Activated CD4-positive, alpha-beta memory T cell treated with anti-CD3 and anti-CD28 coated beads for 36 hours (primary cell): ENCODE data around the gene ARL2BP. TPM values are rescaled to one million over a fixed set of nuclear protein-coding genes. Genes with fewer than 3 reads are reported as not detected.

Experiments used
- CTCF ChIA-PET: fragments of 350-600 bp; sonication (Branson Sonifier 250); formaldehyde crosslinking; loops from one replicate; lab custom pipeline; 2021; ENCODE audit warnings: antibody characterized with exemption, inconsistent platforms; lab: Charles Lee
- POLR2A ChIA-PET: fragments of 350-600 bp; sonication (Branson Sonifier 250); formaldehyde crosslinking; loops from one replicate; lab custom pipeline; 2021; ENCODE audit warnings: antibody characterized with exemption; lab: Charles Lee
- DNase-seq: peaks from one replicate; pipeline ENCODE4 v3.0.0-alpha.2; 2020
- H3K27ac Mint-ChIP-seq: one replicate; pipeline ENCODE4 v1.8.0; 2021; ENCODE audit warnings: mixed read lengths
- H3K27me3 Mint-ChIP-seq: one replicate; pipeline ENCODE4 v1.8.0; 2021; ENCODE audit warnings: mixed read lengths
- H3K36me3 Mint-ChIP-seq: one replicate; pipeline ENCODE4 v1.8.0; 2021; ENCODE audit warnings: mixed read lengths
- H3K4me1 Mint-ChIP-seq: one replicate; pipeline ENCODE4 v1.8.0; 2021; ENCODE audit warnings: low read depth, mixed read lengths
- H3K4me3 Mint-ChIP-seq: one replicate; pipeline ENCODE4 v1.8.0; 2021; ENCODE audit warnings: mild to moderate bottlenecking, mixed read lengths
- H3K9me3 Mint-ChIP-seq: one replicate; pipeline ENCODE4 v1.8.0; 2021; ENCODE audit warnings: mixed read lengths
- intact Hi-C: fragments of 100-400 bp; cut with micrococcal nuclease; formaldehyde crosslinking; loops from one replicate; pipeline ENCODE4 v1.15.1; 2023
- total RNA-seq, 2 experiments: library from RNA; stranded (reverse); gene quantifications; one replicate each; pipeline ENCODE4 v1.2.3, GENCODE V29; 2021

Gene ARL2BP
- total RNA-seq, 2 experiments from 2014 or later, result 16.4 to 16.9 TPM

- intact Hi-C loops, result no loop called here
- Mint-ChIP-seq H3K9me3 (no peaks in the 10 kb centered on the region), H3K4me3 (no peak overlapping the region), H3K27ac (peak overlapping the region; percentile 19), H3K27me3 (no peaks in the 10 kb centered on the region), H3K4me1 (peaks cover 17% of the 10 kb centered on the region), H3K36me3 (peaks cover 28% of the 10 kb centered on the region)
- ChIA-PET CTCF (no interaction called here), POLR2A (no interaction called here)
- DNase-seq, result no peak
Measured at GRCh38 chr16:57239107-57239506, 6.0 kb upstream of the ARL2BP start.

GRCh38 chr16:57240851-57241250 is 4.2 kb upstream of the ARL2BP start:
- H3K27me3 Mint-ChIP-seq, result no peaks in the 10 kb centered on the region
- H3K27ac Mint-ChIP-seq, result no peak overlapping the region
- H3K9me3 Mint-ChIP-seq, result no peaks in the 10 kb centered on the region
- peaks cover 21% of the 10 kb centered on the region for H3K4me1 Mint-ChIP-seq
- H3K36me3 Mint-ChIP-seq, result peaks cover 21% of the 10 kb centered on the region
- no peak overlapping the region for H3K4me3 Mint-ChIP-seq
- ChIA-PET POLR2A (no interaction called here), CTCF (no interaction called here)
- DNase-seq, result no peak
- intact Hi-C loops, result loop anchor here (5.0 kb wide), 1 partner anchor 36 kb away; no protein-coding TSS in a partner anchor

GRCh38 chr16:57242650-57243049 is 2.4 kb upstream of the ARL2BP start:
- Mint-ChIP-seq H3K4me1 (peaks cover 21% of the 10 kb centered on the region), H3K36me3 (peaks cover 14% of the 10 kb centered on the region), H3K9me3 (no peaks in the 10 kb centered on the region), H3K27ac (no peak overlapping the region), H3K27me3 (no peaks in the 10 kb centered on the region), H3K4me3 (no peak overlapping the region)
- DNase-seq, result no peak
- POLR2A ChIA-PET, result no interaction called here
- CTCF ChIA-PET, result interaction anchor here (0.9 kb wide), 1 partner anchor 149 kb away, joined by 3 read pairs; no protein-coding TSS in a partner anchor
- intact Hi-C loops, result loop anchor here (5.0 kb wide), 1 partner anchor 35 kb away; no protein-coding TSS in a partner anchor

- Mint-ChIP-seq H3K9me3 (no peaks in the 10 kb centered on the region), H3K27me3 (no peaks in the 10 kb centered on the region), H3K27ac (peak overlapping the region; percentile 88), H3K4me3 (peak overlapping the region; percentile 89), H3K36me3 (peaks cover 10% of the 10 kb centered on the region), H3K4me1 (peaks cover 16% of the 10 kb centered on the region)
- intact Hi-C loops, result loop anchor here (1.0 to 5.0 kb wide), 5 partner anchors 33 to 202 kb away; partner anchors contain the start of genes CIAPIN1, COQ9, PSME3IP1 and RSPRY1
- DNase-seq, result no peak
- ChIA-PET POLR2A (interaction anchor here (1.1 kb wide), 2 partner anchors 15 to 23 kb away, joined by 3 read pairs; no protein-coding TSS in a partner anchor), CTCF (interaction anchor here (0.6 to 1.2 kb wide), 3 partner anchors 18 to 45 kb away, joined by 3 to 4 read pairs (median 3); no protein-coding TSS in a partner anchor)
Measured at GRCh38 chr16:57244463-57244766, 644 bp upstream of the ARL2BP start.

GRCh38 chr16:57245472-57246113 is 534 bp downstream of the ARL2BP start:
- no peak for DNase-seq
- Mint-ChIP-seq H3K4me1 (peaks cover 16% of the 10 kb centered on the region), H3K9me3 (no peaks in the 10 kb centered on the region), H3K27me3 (no peaks in the 10 kb centered on the region), H3K36me3 (peaks cover 15% of the 10 kb centered on the region), H3K4me3 (peak overlapping the region; percentile 89), H3K27ac (peak overlapping the region; percentile 1)
- CTCF ChIA-PET, result interaction anchor here (0.7 to 1.2 kb wide), 6 partner anchors 10 to 281 kb away, joined by 3 to 4 read pairs (median 4); no protein-coding TSS in a partner anchor
- POLR2A ChIA-PET, result interaction anchor here (0.5 to 1.2 kb wide), 7 partner anchors 14 to 825 kb away, joined by 3 to 4 read pairs (median 3); partner anchors contain the start of genes COQ9 and POLR2C
- intact Hi-C loops, result loop anchor here (1.0 to 2.0 kb wide), 3 partner anchors 55 to 201 kb away; partner anchors contain the start of genes CIAPIN1 and COQ9

- no peaks in the 10 kb centered on the region for H3K4me1 Mint-ChIP-seq
- no peak overlapping the region for H3K4me3 Mint-ChIP-seq
- H3K27me3 Mint-ChIP-seq, result no peaks in the 10 kb centered on the region
- intact Hi-C loops, result no loop called here
- DNase-seq, result no peak
- CTCF ChIA-PET, result interaction anchor here (0.8 kb wide), 1 partner anchor 49 kb away, joined by 3 read pairs; no protein-coding TSS in a partner anchor
- no peak overlapping the region for H3K27ac Mint-ChIP-seq
- POLR2A ChIA-PET, result no interaction called here
- H3K36me3 Mint-ChIP-seq, result peaks cover 31% of the 10 kb centered on the region
- H3K9me3 Mint-ChIP-seq, result no peaks in the 10 kb centered on the region
Measured at GRCh38 chr16:57251352-57251751, 6.3 kb downstream of the ARL2BP start.

- no peak overlapping the region for H3K4me3 Mint-ChIP-seq
- H3K9me3 Mint-ChIP-seq, result no peaks in the 10 kb centered on the region
- CTCF ChIA-PET, result no interaction called here
- POLR2A ChIA-PET, result no interaction called here
- no peak overlapping the region for H3K27ac Mint-ChIP-seq
- no peaks in the 10 kb centered on the region for H3K27me3 Mint-ChIP-seq
- intact Hi-C loops, result no loop called here
- DNase-seq, result no peak
- no peaks in the 10 kb centered on the region for H3K4me1 Mint-ChIP-seq
- H3K36me3 Mint-ChIP-seq, result peaks cover 31% of the 10 kb centered on the region
Measured at GRCh38 chr16:57252148-57252721, 7.2 kb downstream of the ARL2BP start.

GRCh38 chr16:57253466-57253865 is 8.4 kb downstream of the ARL2BP start:
- H3K27ac Mint-ChIP-seq, result no peak overlapping the region
- intact Hi-C loops, result no loop called here
- H3K9me3 Mint-ChIP-seq, result no peaks in the 10 kb centered on the region
- POLR2A ChIA-PET, result no interaction called here
- no peak for DNase-seq
- no peaks in the 10 kb centered on the region for H3K27me3 Mint-ChIP-seq
- peaks cover 2% of the 10 kb centered on the region for H3K4me1 Mint-ChIP-seq
- H3K36me3 Mint-ChIP-seq, result peaks cover 29% of the 10 kb centered on the region
- CTCF ChIA-PET, result no interaction called here
- H3K4me3 Mint-ChIP-seq, result no peak overlapping the region

GRCh38 chr16:57255686-57256415 is 10.8 kb downstream of the ARL2BP start:
- Mint-ChIP-seq H3K27ac (no peak overlapping the region), H3K9me3 (no peaks in the 10 kb centered on the region), H3K36me3 (peaks cover 16% of the 10 kb centered on the region), H3K4me3 (no peak overlapping the region), H3K4me1 (peaks cover 11% of the 10 kb centered on the region), H3K27me3 (no peaks in the 10 kb centered on the region)
- POLR2A ChIA-PET, result no interaction called here
- CTCF ChIA-PET, result no interaction called here
- intact Hi-C loops, result no loop called here
- DNase-seq, result no peak

GRCh38 chr16:57256601-57257395 is 11.7 kb downstream of the ARL2BP start:
- POLR2A ChIA-PET, result no interaction called here
- Mint-ChIP-seq H3K9me3 (no peaks in the 10 kb centered on the region), H3K4me1 (peaks cover 11% of the 10 kb centered on the region), H3K36me3 (peaks cover 12% of the 10 kb centered on the region), H3K4me3 (no peak overlapping the region), H3K27me3 (no peaks in the 10 kb centered on the region), H3K27ac (no peak overlapping the region)
- no peak for DNase-seq
- CTCF ChIA-PET, result no interaction called here
- intact Hi-C loops, result no loop called here

GRCh38 chr16:57257455-57258070 is 12.5 kb downstream of the ARL2BP start:
- H3K9me3 Mint-ChIP-seq, result no peaks in the 10 kb centered on the region
- no peak for DNase-seq
- H3K27me3 Mint-ChIP-seq, result no peaks in the 10 kb centered on the region
- no peak overlapping the region for H3K27ac Mint-ChIP-seq
- intact Hi-C loops, result no loop called here
- H3K4me1 Mint-ChIP-seq, result peaks cover 11% of the 10 kb centered on the region
- ChIA-PET POLR2A (no interaction called here), CTCF (no interaction called here)
- H3K4me3 Mint-ChIP-seq, result no peak overlapping the region
- H3K36me3 Mint-ChIP-seq, result peaks cover 5% of the 10 kb centered on the region
